Measurements from ENCODE around the gene SCRN2.

The SCRN2 gene

DNA sequence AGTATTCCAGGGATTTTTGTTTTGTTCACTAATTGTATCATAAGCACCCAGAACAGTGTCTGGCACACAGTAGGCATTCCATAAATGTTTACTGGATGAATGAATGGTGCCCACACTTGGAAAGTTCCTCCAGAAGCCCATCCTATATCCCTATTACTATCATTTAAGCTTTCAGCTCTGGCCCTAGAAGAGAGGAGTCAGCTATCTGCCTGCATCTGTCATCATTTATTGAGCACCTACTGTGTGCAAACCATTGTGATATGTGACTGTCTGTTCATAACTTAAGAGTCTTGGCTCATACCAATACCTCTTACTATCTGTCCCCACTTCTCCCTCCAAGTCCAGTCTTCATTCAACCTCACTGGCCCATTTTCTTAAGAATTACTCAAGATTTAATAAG lies 30.0 kb upstream of the SCRN2 start:
- Histone ChIP-seq H3K27ac (no peak overlapping the region), H3K4me3 (ENCODE audit: low read depth, low read length) (no peak overlapping the region), H3K4me1 (peaks cover 15% of the 10 kb centered on the region), H2AFZ (no peak overlapping the region), H3K9me3 (ENCODE audit: control insufficient read depth, low read length) (no peaks in the 10 kb centered on the region), H3K4me2 (ENCODE audit: low read length) (no peak overlapping the region), H3K9ac (no peak overlapping the region), H3K27me3 (ENCODE audit: control insufficient read depth, insufficient read depth, low read length) (no peaks in the 10 kb centered on the region), H3K36me3 (ENCODE audit: control insufficient read depth, insufficient read depth, low read length) (no peaks in the 10 kb centered on the region), H3K79me2 (no peaks in the 10 kb centered on the region)
- TF ChIP-seq, protein P1, sequence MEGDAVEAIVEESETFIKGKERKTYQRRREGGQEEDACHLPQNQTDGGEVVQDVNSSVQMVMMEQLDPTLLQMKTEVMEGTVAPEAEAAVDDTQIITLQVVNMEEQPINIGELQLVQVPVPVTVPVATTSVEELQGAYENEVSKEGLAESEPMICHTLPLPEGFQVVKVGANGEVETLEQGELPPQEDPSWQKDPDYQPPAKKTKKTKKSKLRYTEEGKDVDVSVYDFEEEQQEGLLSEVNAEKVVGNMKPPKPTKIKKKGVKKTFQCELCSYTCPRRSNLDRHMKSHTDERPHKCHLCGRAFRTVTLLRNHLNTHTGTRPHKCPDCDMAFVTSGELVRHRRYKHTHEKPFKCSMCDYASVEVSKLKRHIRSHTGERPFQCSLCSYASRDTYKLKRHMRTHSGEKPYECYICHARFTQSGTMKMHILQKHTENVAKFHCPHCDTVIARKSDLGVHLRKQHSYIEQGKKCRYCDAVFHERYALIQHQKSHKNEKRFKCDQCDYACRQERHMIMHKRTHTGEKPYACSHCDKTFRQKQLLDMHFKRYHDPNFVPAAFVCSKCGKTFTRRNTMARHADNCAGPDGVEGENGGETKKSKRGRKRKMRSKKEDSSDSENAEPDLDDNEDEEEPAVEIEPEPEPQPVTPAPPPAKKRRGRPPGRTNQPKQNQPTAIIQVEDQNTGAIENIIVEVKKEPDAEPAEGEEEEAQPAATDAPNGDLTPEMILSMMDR (IDR thresholded peaks at IDR 0.05) = no peak

DNA sequence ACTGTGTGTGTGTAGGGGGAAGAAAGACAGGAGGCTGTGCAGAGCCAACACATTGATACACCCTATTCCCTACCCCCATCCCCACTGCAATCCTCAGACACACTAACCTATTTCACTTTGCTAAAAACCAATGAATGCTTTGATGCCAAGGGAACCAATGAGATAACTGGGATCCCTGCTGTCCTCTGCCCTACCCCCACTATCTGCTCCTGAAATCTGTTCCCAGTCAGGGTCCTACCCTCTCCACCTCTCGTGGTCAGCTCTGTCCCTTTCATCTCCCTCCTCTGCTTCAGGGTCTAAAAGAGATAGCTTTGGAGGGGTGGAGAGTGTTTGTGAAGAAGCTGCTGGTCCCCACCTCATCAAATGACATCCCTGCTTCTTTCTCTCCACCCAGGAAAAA lies 29.0 kb upstream of the SCRN2 start:
- Histone ChIP-seq H3K4me1 (peaks cover 11% of the 10 kb centered on the region), H3K9ac (no peak overlapping the region), H3K27me3 (ENCODE audit: control insufficient read depth, insufficient read depth, low read length) (no peaks in the 10 kb centered on the region), H3K9me3 (ENCODE audit: control insufficient read depth, low read length) (no peaks in the 10 kb centered on the region), H3K4me2 (ENCODE audit: low read length) (no peak overlapping the region), H2AFZ (no peak overlapping the region), H3K79me2 (no peaks in the 10 kb centered on the region), H3K36me3 (ENCODE audit: control insufficient read depth, insufficient read depth, low read length) (no peaks in the 10 kb centered on the region), H3K27ac (no peak overlapping the region), H3K4me3 (ENCODE audit: low read depth, low read length) (no peak overlapping the region)
- TF ChIP-seq, protein P1 (IDR thresholded peaks at IDR 0.05) = no peak

DNA sequence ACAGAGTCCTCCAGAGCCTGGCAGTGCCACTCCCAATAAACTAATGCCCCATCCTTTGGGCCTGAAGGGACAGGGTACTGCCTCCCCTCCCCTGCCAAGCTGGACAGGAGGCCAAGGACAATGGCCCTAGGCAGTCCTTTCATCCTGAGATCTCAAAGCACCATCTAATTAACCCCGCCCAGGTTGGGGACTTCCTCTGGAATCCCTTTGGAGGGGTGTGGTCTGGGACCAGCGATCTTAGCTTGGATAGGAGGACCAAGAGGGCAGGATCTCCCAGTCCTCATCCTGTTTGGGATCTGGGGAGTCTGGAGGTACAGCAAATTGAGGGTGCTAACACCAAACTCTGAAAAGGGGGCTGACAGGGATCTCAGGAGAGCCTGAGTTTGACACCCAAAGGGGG lies 28.0 kb upstream of the SCRN2 start:
- TF ChIP-seq, protein P1 (IDR thresholded peaks at IDR 0.05) = no peak
- Histone ChIP-seq H3K9me3 (ENCODE audit: control insufficient read depth, low read length) (no peaks in the 10 kb centered on the region), H3K27me3 (ENCODE audit: control insufficient read depth, insufficient read depth, low read length) (no peaks in the 10 kb centered on the region)

DNA sequence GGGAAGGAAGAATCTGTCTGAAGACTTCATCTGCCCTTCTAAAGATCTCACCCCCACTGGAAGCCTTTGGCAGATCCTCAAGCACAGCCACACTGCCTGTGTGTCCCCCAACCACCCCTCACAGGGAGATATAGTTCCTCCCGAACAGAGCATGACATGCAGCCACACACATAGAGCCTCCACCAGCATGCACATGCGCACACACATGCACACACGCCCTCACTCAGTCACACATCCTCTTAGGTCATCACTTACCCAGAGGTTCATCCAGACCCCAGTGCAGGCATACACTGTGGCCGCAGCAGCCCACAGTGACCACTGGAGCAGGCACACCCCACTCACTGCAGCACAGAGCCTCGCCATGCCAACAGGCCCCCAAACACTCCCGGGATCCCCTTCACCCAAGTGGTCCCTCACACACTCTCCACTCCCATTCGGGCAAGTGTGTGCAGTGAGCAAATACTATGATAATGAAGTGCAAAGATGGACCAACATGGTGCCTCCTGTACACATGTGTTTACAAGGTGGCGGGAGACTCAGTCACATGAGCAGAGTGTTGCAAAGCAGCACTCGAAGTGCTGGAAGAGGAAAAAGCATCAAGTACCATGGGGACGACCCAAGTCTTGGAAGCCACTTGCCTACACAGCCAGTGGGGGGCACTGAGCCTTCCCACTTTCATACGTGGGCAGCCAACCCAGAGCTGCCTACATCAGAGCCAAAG lies 26.9 kb upstream of the SCRN2 start:
- H3K4me2 ChIP-seq (ENCODE audit: low read length) = no peak overlapping the region
- no peak overlapping the region for H3K4me3 ChIP-seq (ENCODE audit: low read depth, low read length)
- no peak overlapping the region for H3K27ac ChIP-seq
- H3K27me3 ChIP-seq (ENCODE audit: control insufficient read depth, insufficient read depth, low read length) = no peaks in the 10 kb centered on the region
- no peaks in the 10 kb centered on the region for H3K9me3 ChIP-seq (ENCODE audit: control insufficient read depth, low read length)
- TF ChIP-seq, protein P1 (IDR thresholded peaks at IDR 0.05) = no peak
- H2AFZ ChIP-seq = no peak overlapping the region
- no peaks in the 10 kb centered on the region for H3K79me2 ChIP-seq
- peaks cover 9% of the 10 kb centered on the region for H3K4me1 ChIP-seq
- no peaks in the 10 kb centered on the region for H3K36me3 ChIP-seq (ENCODE audit: control insufficient read depth, insufficient read depth, low read length)
- H3K9ac ChIP-seq = no peak overlapping the region

More for the DNA sequence above, 28.0 kb upstream of the SCRN2 start:
- Histone ChIP-seq H3K4me1 (peaks cover 9% of the 10 kb centered on the region), H2AFZ (peak overlapping the region; percentile 23), H3K36me3 (ENCODE audit: control insufficient read depth, insufficient read depth, low read length) (no peaks in the 10 kb centered on the region), H3K9ac (no peak overlapping the region), H3K27ac (no peak overlapping the region), H3K4me2 (ENCODE audit: low read length) (no peak overlapping the region), H3K4me3 (ENCODE audit: low read depth, low read length) (no peak overlapping the region), H3K79me2 (no peaks in the 10 kb centered on the region)

DNA sequence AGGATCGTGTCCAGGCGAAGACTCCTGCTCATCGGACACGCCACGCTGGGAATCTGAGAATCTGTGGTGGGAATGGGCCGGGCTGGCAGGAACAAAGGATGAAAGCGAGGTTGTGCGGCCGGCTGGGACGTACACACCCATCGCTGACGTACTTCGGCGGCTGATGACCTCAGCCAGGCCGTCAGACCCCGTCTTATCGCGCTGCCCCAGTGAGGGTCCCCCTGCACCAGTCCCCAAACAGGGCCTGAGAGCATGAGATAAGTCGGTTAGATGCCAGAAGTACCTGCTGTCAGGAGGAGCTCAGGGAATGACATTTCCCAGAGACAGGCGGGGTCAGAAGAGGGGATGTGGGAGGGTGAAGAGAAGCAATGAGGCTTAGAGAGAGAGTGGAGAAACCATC lies 25.9 kb upstream of the SCRN2 start:
- peaks cover 9% of the 10 kb centered on the region for H3K4me1 ChIP-seq
- TF ChIP-seq, protein P1 (IDR thresholded peaks at IDR 0.05) = no peak
- H3K4me3 ChIP-seq (ENCODE audit: low read depth, low read length) = no peak overlapping the region
- no peak overlapping the region for H3K27ac ChIP-seq
- no peaks in the 10 kb centered on the region for H3K79me2 ChIP-seq
- no peak overlapping the region for H2AFZ ChIP-seq
- H3K9ac ChIP-seq = no peak overlapping the region
- no peaks in the 10 kb centered on the region for H3K36me3 ChIP-seq (ENCODE audit: control insufficient read depth, insufficient read depth, low read length)
- no peak overlapping the region for H3K4me2 ChIP-seq (ENCODE audit: low read length)
- no peaks in the 10 kb centered on the region for H3K9me3 ChIP-seq (ENCODE audit: control insufficient read depth, low read length)
- no peaks in the 10 kb centered on the region for H3K27me3 ChIP-seq (ENCODE audit: control insufficient read depth, insufficient read depth, low read length)
